H9 (cell line): ENCODE results near the gene BBC3. TPM values are rescaled to one million over a fixed set of nuclear protein-coding genes. Genes with fewer than 3 reads are reported as not detected.

Source experiments
- DNase-seq: peaks from one replicate; pipeline ENCODE4 v3.0.0-alpha.2; 2017
- H2AFZ ChIP-seq: one replicate; pipeline ENCODE4 v1.6.1; 2013; ENCODE audit warnings: mild to moderate bottlenecking, low read length, control low read depth, moderate library complexity
- H2AK5ac ChIP-seq: 2 replicates; pipeline ENCODE4 v1.6.1; 2013; ENCODE audit warnings: low read length, control low read depth, mixed read lengths; ENCODE audit not compliant: insufficient read length
- H2BK120ac ChIP-seq: one replicate; pipeline ENCODE4 v1.6.1; 2013; ENCODE audit warnings: low read depth, mild to moderate bottlenecking, low read length, control low read depth, inconsistent platforms; ENCODE audit not compliant: poor library complexity, severe bottlenecking
- H2BK12ac ChIP-seq: 2 replicates; pipeline ENCODE4 v1.6.1; 2013; ENCODE audit warnings: low read length, control low read depth, mixed read lengths, low read depth; ENCODE audit not compliant: insufficient read length
- H2BK15ac ChIP-seq: 2 replicates; pipeline ENCODE4 v1.6.1; 2013; ENCODE audit warnings: low read depth, low read length, control low read depth
- H2BK20ac ChIP-seq: one replicate; pipeline ENCODE4 v1.6.1; 2013; ENCODE audit warnings: low read depth, mild to moderate bottlenecking, low read length, control low read depth, inconsistent platforms; ENCODE audit not compliant: poor library complexity, severe bottlenecking
- H2BK5ac ChIP-seq: 2 replicates; pipeline ENCODE4 v1.6.1; 2013; ENCODE audit warnings: low read length, control low read depth, mixed read lengths; ENCODE audit not compliant: insufficient read length
- H3K14ac ChIP-seq: 2 replicates; pipeline ENCODE4 v1.6.1; 2013; ENCODE audit warnings: low read length, control low read depth; ENCODE audit not compliant: insufficient read depth
- H3K18ac ChIP-seq: 2 replicates; pipeline ENCODE4 v1.6.1; 2013; ENCODE audit warnings: low read depth, mild to moderate bottlenecking, mixed read lengths, low read length, control low read depth; ENCODE audit not compliant: insufficient read length
- H3K23ac ChIP-seq: 2 replicates; pipeline ENCODE4 v1.6.1; 2013; ENCODE audit warnings: low read length, control low read depth, mixed read lengths, low read depth; ENCODE audit not compliant: insufficient read length
- H3K23me2 ChIP-seq: 2 replicates; pipeline ENCODE4 v1.6.1; 2013; ENCODE audit warnings: low read depth, mild to moderate bottlenecking, mixed read lengths, low read length, control low read depth; ENCODE audit not compliant: insufficient read length, poor library complexity, severe bottlenecking
- H3K27ac ChIP-seq: 2 replicates; pipeline ENCODE4 v1.5.1; 2013; ENCODE audit warnings: low read length, control low read depth, mixed read lengths, low read depth; ENCODE audit not compliant: insufficient read length
- H3K27me3 ChIP-seq: 2 replicates; pipeline ENCODE4 v1.6.1; 2013; ENCODE audit warnings: low read length, control low read depth, inconsistent platforms; ENCODE audit not compliant: insufficient read depth
- H3K4ac ChIP-seq: 2 replicates; pipeline ENCODE4 v1.6.1; 2013; ENCODE audit warnings: low read depth, mild to moderate bottlenecking, control low read depth, inconsistent platforms, low read length, moderate library complexity
- H3K4me1 ChIP-seq: 2 replicates; pipeline ENCODE4 v1.6.1; 2013; ENCODE audit warnings: low read length, control low read depth, inconsistent platforms; ENCODE audit not compliant: insufficient read depth
- H3K4me2 ChIP-seq: 2 replicates; pipeline ENCODE4 v1.6.1; 2013; ENCODE audit warnings: low read length, control low read depth, mixed read lengths; ENCODE audit not compliant: insufficient read length, insufficient read depth
- H3K56ac ChIP-seq: 2 replicates; pipeline ENCODE4 v1.6.1; 2013; ENCODE audit warnings: low read depth, mild to moderate bottlenecking, mixed read lengths, low read length, control low read depth; ENCODE audit not compliant: insufficient read length
- H3K79me1 ChIP-seq: 2 replicates; pipeline ENCODE4 v1.6.1; 2013; ENCODE audit warnings: low read depth, mild to moderate bottlenecking, moderate library complexity, low read length, control low read depth, inconsistent platforms; ENCODE audit not compliant: insufficient read depth, poor library complexity, severe bottlenecking
- H3K79me2 ChIP-seq: 2 replicates; pipeline ENCODE4 v1.6.1; 2013; ENCODE audit warnings: low read length, control low read depth, inconsistent platforms; ENCODE audit not compliant: insufficient read depth
- H3K9ac ChIP-seq: 2 replicates; pipeline ENCODE4 v1.6.1; 2013; ENCODE audit warnings: low read length, control low read depth, mixed read lengths; ENCODE audit not compliant: insufficient read length; ENCODE audit errors: extremely low read depth
- H3K9me3 ChIP-seq: one replicate; pipeline ENCODE4 v1.6.1; 2013; ENCODE audit warnings: low read depth, low read length, inconsistent platforms; ENCODE audit not compliant: control insufficient read depth
- H3T11ph ChIP-seq: one replicate; pipeline ENCODE4 v1.6.1; 2013; ENCODE audit warnings: mild to moderate bottlenecking, low read length, control low read depth, inconsistent platforms
- H4K20me1 ChIP-seq: one replicate; pipeline ENCODE4 v1.6.1; 2013; ENCODE audit not compliant: control insufficient read depth, insufficient read length, insufficient read depth
- H4K5ac ChIP-seq: 2 replicates; pipeline ENCODE4 v1.6.1; 2013; ENCODE audit warnings: low read depth, mild to moderate bottlenecking, mixed read lengths, low read length, control low read depth; ENCODE audit not compliant: insufficient read length
- H4K8ac ChIP-seq: replicated peaks from 2 replicates; pipeline ENCODE4 v1.6.1; 2013; ENCODE audit warnings: low read length, control low read depth, mixed read lengths, low read depth; ENCODE audit not compliant: insufficient read length
- H4K91ac ChIP-seq: 2 replicates; pipeline ENCODE4 v1.6.1; 2013; ENCODE audit warnings: low read depth, mild to moderate bottlenecking, moderate library complexity, mixed read lengths, low read length, control low read depth; ENCODE audit not compliant: insufficient read length
- H3K27ac Mint-ChIP-seq, 3 experiments: 2 replicates in 2 of 3; 3 replicates in 1 of 3; pipeline ENCODE4 v1.8.0; 2020 to 2021; ENCODE audit warnings: mixed read lengths in 3 of 3, mild to moderate bottlenecking in 1 of 3, moderate library complexity in 1 of 3
- H3K27me3 Mint-ChIP-seq: 2 replicates; pipeline ENCODE4 v1.8.0; 2021; ENCODE audit warnings: low read depth, mild to moderate bottlenecking, moderate library complexity, mixed read lengths
- H3K36me3 Mint-ChIP-seq, 3 experiments: 2 replicates in 2 of 3; 3 replicates in 1 of 3; pipeline ENCODE4 v1.8.0; 2020 to 2021; ENCODE audit warnings: low read depth in 3 of 3, mixed read lengths in 3 of 3; ENCODE audit not compliant: insufficient read depth in 1 of 3
- H3K4me1 Mint-ChIP-seq, 2 experiments: 2 replicates each; pipeline ENCODE4 v1.8.0; 2020; ENCODE audit warnings: mixed read lengths in 2 of 2
- H3K4me3 Mint-ChIP-seq, 2 experiments: 2 replicates in 1 of 2; 3 replicates in 1 of 2; pipeline ENCODE4 v1.8.0; 2020 to 2021; ENCODE audit warnings: mild to moderate bottlenecking in 2 of 2, mixed read lengths in 2 of 2, moderate library complexity in 1 of 2
- H3K9me3 Mint-ChIP-seq, 2 experiments: 2 replicates in 1 of 2; 3 replicates in 1 of 2; pipeline ENCODE4 v1.8.0; 2020; ENCODE audit warnings: mild to moderate bottlenecking in 2 of 2, mixed read lengths in 2 of 2, moderate library complexity in 1 of 2
- WGBS: extraction: QIAGEN DNeasy Blood & Tissue Kit; methylation state at CpG from one replicate; pipeline ENCODE4 v1.1.7; 2013; ENCODE audit warnings: missing lambda C conversion rate, low lambda C conversion rate, mixed read lengths; ENCODE audit not compliant: insufficient read length; ENCODE audit errors: extremely low coverage; 5-methylcytosine and 5-hydroxymethylcytosine counted together
- total RNA-seq: library from RNA; stranded (reverse); gene quantifications from 2 replicates; pipeline ENCODE4 v1.2.1, GENCODE V29; 2021
- TF ChIP-seq, protein P1 (sequence below): fragments of 200-600 bp; sonication (generic); conservative IDR thresholded peaks from 3 replicates; pipeline ENCODE4 v1.8.0; 2021; ENCODE audit warnings: antibody characterized with exemption, mild to moderate bottlenecking

BBC3 gene
- total RNA-seq, 1 experiment from 2014 or later: 23.2 TPM

DNA sequence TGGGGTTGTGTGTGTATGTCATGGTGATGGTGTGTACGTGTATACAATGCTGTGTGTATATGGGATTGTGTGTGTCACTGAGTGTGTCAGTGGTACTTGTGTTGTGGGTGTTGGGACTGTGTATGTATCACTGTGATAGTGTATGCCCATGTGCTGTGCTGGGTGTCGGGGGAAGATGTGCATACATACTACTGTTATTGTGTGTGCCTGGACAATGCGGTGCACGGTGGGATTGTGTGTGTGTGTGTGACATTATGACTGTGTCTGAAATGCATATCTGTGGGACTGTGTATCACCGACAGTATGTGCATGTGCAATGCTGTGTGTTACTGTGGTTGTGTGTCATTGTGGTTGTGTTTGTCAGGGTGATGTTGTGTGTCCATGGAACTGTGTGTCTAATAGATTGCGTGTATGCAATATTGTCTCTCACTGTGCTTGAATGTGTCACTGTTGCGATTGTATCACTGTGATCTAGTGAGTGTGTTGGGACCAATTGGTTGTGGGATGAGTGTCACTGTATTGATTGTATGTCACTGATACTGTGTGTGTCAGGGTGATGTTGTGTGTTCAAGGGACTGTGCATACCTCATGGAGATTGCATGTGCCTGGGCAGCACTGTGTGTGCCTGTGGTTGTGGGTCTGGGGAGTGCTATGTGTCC is 11.0 kb upstream of the BBC3 start:
- Histone ChIP-seq H2BK5ac (no peak overlapping the region), H4K91ac (no peak overlapping the region), H2BK12ac (no peak overlapping the region), H3K56ac (no peak overlapping the region), H3K4me1 (peaks cover 3% of the 10 kb centered on the region; the same call in 1 of the 2 replicates), H3K9me3 (no peaks in the 10 kb centered on the region), H4K5ac (no peak overlapping the region), H3K14ac (no peak overlapping the region), H3K9ac (no peak overlapping the region), H2BK20ac (no peak overlapping the region), H3K18ac (peak overlapping the region; percentile 3), H2AK5ac (no peak overlapping the region), H3K27me3 (peaks cover 2% of the 10 kb centered on the region; the same call in 1 of the 2 replicates), H4K20me1 (no peaks in the 10 kb centered on the region), H3K79me2 (no peaks in the 10 kb centered on the region), H3K4ac (no peak overlapping the region), H3K27ac (no peak overlapping the region), H2BK15ac (no peak overlapping the region), H3T11ph (no peak overlapping the region), H3K23ac (no peak overlapping the region), H2BK120ac (no peak overlapping the region), H3K4me2 (no peak overlapping the region), H4K8ac (no peak overlapping the region), H3K79me1 (no peaks in the 10 kb centered on the region), H2AFZ (no peak overlapping the region), H3K23me2 (peaks cover 14% of the 10 kb centered on the region)
- H3K27me3 Mint-ChIP-seq: peaks cover 26% of the 10 kb centered on the region
- no peak overlapping the region for H3K27ac Mint-ChIP-seq
- no peaks in the 10 kb centered on the region; a peak in 1 of 5 replicates for H3K9me3 Mint-ChIP-seq
- no peaks in the 10 kb centered on the region; a peak in 1 of 7 replicates for H3K36me3 Mint-ChIP-seq
- TF ChIP-seq, protein P1, sequence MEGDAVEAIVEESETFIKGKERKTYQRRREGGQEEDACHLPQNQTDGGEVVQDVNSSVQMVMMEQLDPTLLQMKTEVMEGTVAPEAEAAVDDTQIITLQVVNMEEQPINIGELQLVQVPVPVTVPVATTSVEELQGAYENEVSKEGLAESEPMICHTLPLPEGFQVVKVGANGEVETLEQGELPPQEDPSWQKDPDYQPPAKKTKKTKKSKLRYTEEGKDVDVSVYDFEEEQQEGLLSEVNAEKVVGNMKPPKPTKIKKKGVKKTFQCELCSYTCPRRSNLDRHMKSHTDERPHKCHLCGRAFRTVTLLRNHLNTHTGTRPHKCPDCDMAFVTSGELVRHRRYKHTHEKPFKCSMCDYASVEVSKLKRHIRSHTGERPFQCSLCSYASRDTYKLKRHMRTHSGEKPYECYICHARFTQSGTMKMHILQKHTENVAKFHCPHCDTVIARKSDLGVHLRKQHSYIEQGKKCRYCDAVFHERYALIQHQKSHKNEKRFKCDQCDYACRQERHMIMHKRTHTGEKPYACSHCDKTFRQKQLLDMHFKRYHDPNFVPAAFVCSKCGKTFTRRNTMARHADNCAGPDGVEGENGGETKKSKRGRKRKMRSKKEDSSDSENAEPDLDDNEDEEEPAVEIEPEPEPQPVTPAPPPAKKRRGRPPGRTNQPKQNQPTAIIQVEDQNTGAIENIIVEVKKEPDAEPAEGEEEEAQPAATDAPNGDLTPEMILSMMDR: no peak
- no CpG with 5 or more reads among the region's 7 CpGs for whole genome bisulfite sequencing
- peaks cover 17 to 25% of the 10 kb centered on the region in 2 experiments for H3K4me1 Mint-ChIP-seq
- no peak for DNase-seq
- no peak overlapping the region for H3K4me3 Mint-ChIP-seq
